ENCODE measurements around the gene ZNF823. TPM values are rescaled to one million over a fixed set of nuclear protein-coding genes. Genes with fewer than 3 reads are reported as not detected.

The ZNF823 gene
- total RNA-seq, 1 donor: 4.1 TPM

- no peak overlapping the region for H3K4me3 ChIP-seq (ENCODE audit: low read depth, low read length)
- no peak for TF ChIP-seq CTCF (IDR thresholded peaks at IDR 0.05; ENCODE audit: insufficient read depth, low read length)
- DNase-seq (ENCODE audit: low read depth): no peak
Observed at GRCh38 chr19:11756965-11757364, 18.2 kb upstream of the ZNF823 start.

GRCh38 chr19:11754663-11755062 is 15.9 kb upstream of the ZNF823 start:
- H3K4me3 ChIP-seq (ENCODE audit: low read depth, low read length): no peak overlapping the region
- no peak for DNase-seq (ENCODE audit: low read depth)
- no peak for TF ChIP-seq CTCF (IDR thresholded peaks at IDR 0.05; ENCODE audit: insufficient read depth, low read length)

GRCh38 chr19:11752244-11752736 is 13.5 kb upstream of the ZNF823 start:
- H3K4me3 ChIP-seq (ENCODE audit: low read depth, low read length): no peak overlapping the region
- DNase-seq (ENCODE audit: low read depth): no peak
- no peak for TF ChIP-seq CTCF (IDR thresholded peaks at IDR 0.05; ENCODE audit: insufficient read depth, low read length)

- no peak for TF ChIP-seq CTCF (IDR thresholded peaks at IDR 0.05; ENCODE audit: insufficient read depth, low read length)
- no peak for DNase-seq (ENCODE audit: low read depth)
- H3K4me3 ChIP-seq (ENCODE audit: low read depth, low read length): no peak overlapping the region
Observed at GRCh38 chr19:11749751-11750150, 11.0 kb upstream of the ZNF823 start.

- TF ChIP-seq CTCF (IDR thresholded peaks at IDR 0.05; ENCODE audit: insufficient read depth, low read length): no peak
- H3K4me3 ChIP-seq (ENCODE audit: low read depth, low read length): no peak overlapping the region
- DNase-seq (ENCODE audit: low read depth): no peak
Observed at GRCh38 chr19:11747277-11747676, 8.5 kb upstream of the ZNF823 start.

GRCh38 chr19:11745869-11746268 is 7.1 kb upstream of the ZNF823 start:
- no peak overlapping the region for H3K4me3 ChIP-seq (ENCODE audit: low read depth, low read length)
- DNase-seq (ENCODE audit: low read depth): no peak
- TF ChIP-seq CTCF (IDR thresholded peaks at IDR 0.05; ENCODE audit: insufficient read depth, low read length): no peak

All from fibroblast of the aortic adventitia (primary cell).